GM18867 (cell line): ENCODE measurements around the gene CTNNA3.

Source experiments
- ATAC-seq: cut with Tn5 transposase; IDR thresholded peaks from one replicate; pipeline ENCODE4 v1.9.1; 2021; ENCODE audit warnings: mild to moderate bottlenecking, moderate library complexity; ENCODE audit not compliant: unreplicated experiment

CTNNA3 gene

GRCh38 chr10:67666416-67667034 is 29.5 kb downstream of the CTNNA3 start:
- ATAC-seq = no peak

GRCh38 chr10:67665491-67665890 is 30.5 kb downstream of the CTNNA3 start:
- ATAC-seq = no peak

GRCh38 chr10:67664942-67665341 is 31.1 kb downstream of the CTNNA3 start:
- ATAC-seq = no peak

- no peak for ATAC-seq
Measured at GRCh38 chr10:67663449-67664087, 32.4 kb downstream of the CTNNA3 start.

- ATAC-seq = no peak
Measured at GRCh38 chr10:67662415-67662814, 33.6 kb downstream of the CTNNA3 start.

- no peak for ATAC-seq
Measured at GRCh38 chr10:67659497-67659896, 36.5 kb downstream of the CTNNA3 start.

- no peak for ATAC-seq
Measured at GRCh38 chr10:67657775-67658174, 38.2 kb downstream of the CTNNA3 start.

GRCh38 chr10:67650558-67650957 is 45.4 kb downstream of the CTNNA3 start:
- no peak for ATAC-seq

GRCh38 chr10:67648613-67649229 is 47.3 kb downstream of the CTNNA3 start:
- ATAC-seq = no peak

GRCh38 chr10:67630904-67631303 is 65.1 kb downstream of the CTNNA3 start:
- no peak for ATAC-seq

- peak; percentile 54 for ATAC-seq
Measured at GRCh38 chr10:67629461-67629971, 66.5 kb downstream of the CTNNA3 start.

GRCh38 chr10:67622984-67623383 is 73.0 kb downstream of the CTNNA3 start:
- ATAC-seq = no peak

GRCh38 chr10:67622511-67622910 is 73.5 kb downstream of the CTNNA3 start:
- ATAC-seq = no peak

GRCh38 chr10:67621834-67622233 is 74.2 kb downstream of the CTNNA3 start:
- ATAC-seq = peak; percentile 93

- ATAC-seq = no peak
Measured at GRCh38 chr10:67618116-67618515, 77.9 kb downstream of the CTNNA3 start.

GRCh38 chr10:67612577-67613537 is 83.1 kb downstream of the CTNNA3 start:
- peak; percentile 96 for ATAC-seq

- no peak for ATAC-seq
Measured at GRCh38 chr10:67612176-67612575, 83.8 kb downstream of the CTNNA3 start.

- no peak for ATAC-seq
Measured at GRCh38 chr10:67609996-67610793, 85.8 kb downstream of the CTNNA3 start.

- ATAC-seq = no peak
Measured at GRCh38 chr10:67608001-67608400, 88.0 kb downstream of the CTNNA3 start.

- no peak for ATAC-seq
Measured at GRCh38 chr10:67607472-67607871, 88.5 kb downstream of the CTNNA3 start.
